SU-DHL-6 (cell line): Measurements from ENCODE around the gene POU3F2.

Experiments used
- H2AFZ ChIP-seq: fragments of 200-600 bp; sonication (generic); 2 replicates; pipeline ENCODE4 v1.6.1; 2014; ENCODE audit warnings: low read depth, mild to moderate bottlenecking, moderate library complexity, mixed read lengths, antibody characterized with exemption, low read length; ENCODE audit not compliant: severe bottlenecking
- H3F3A ChIP-seq: fragments of 200-600 bp; shearing (Covaris generic); 2 replicates; pipeline ENCODE4 v1.6.0; 2016; ENCODE audit warnings: antibody characterized with exemption, mild to moderate bottlenecking; ENCODE audit not compliant: insufficient read depth
- H3K27ac ChIP-seq: fragments of 200-600 bp; sonication (generic); 2 replicates; pipeline ENCODE4 v1.5.1; 2016; ENCODE audit warnings: low read depth, mild to moderate bottlenecking, low read length, moderate library complexity, mixed read lengths
- H3K27me3 ChIP-seq: fragments of 200-600 bp; sonication (generic), shearing (Covaris generic); 2 replicates; pipeline ENCODE4 v1.6.0; 2014; ENCODE audit warnings: mild to moderate bottlenecking, low read length
- H3K36me3 ChIP-seq: fragments of 200-600 bp; sonication (generic); 2 replicates; pipeline ENCODE4 v1.6.1; 2014; ENCODE audit warnings: mild to moderate bottlenecking, low read length, mixed read lengths
- H3K4me2 ChIP-seq: fragments of 300-600, 200-600 bp; shearing (Covaris generic), sonication (generic); 2 replicates; pipeline ENCODE4 v1.6.0; 2014; ENCODE audit warnings: low read length, low read depth, mild to moderate bottlenecking; ENCODE audit not compliant: poor library complexity, severe bottlenecking
- H3K4me3 ChIP-seq: fragments of 200-600 bp; sonication (generic); 2 replicates; pipeline ENCODE4 v1.5.1; 2014; ENCODE audit warnings: antibody characterized with exemption, low read length, mild to moderate bottlenecking, mixed read lengths; ENCODE audit not compliant: insufficient read depth, poor library complexity, severe bottlenecking
- H3K79me2 ChIP-seq: fragments of 200-600 bp; sonication (generic); 2 replicates; pipeline ENCODE4 v1.6.1; 2014; ENCODE audit warnings: mild to moderate bottlenecking, low read length, moderate library complexity; ENCODE audit not compliant: insufficient read depth
- H3K9ac ChIP-seq: fragments of 200-600 bp; sonication (generic); 2 replicates; pipeline ENCODE4 v1.7.0; 2014; ENCODE audit warnings: mild to moderate bottlenecking, low read length
- H3K9me2 ChIP-seq: fragments of 200-600 bp; sonication (generic); replicated peaks from 2 replicates; pipeline ENCODE4 v1.6.1; 2014; ENCODE audit warnings: low read length; ENCODE audit not compliant: insufficient read depth
- H3K9me3 ChIP-seq: fragments of 200-600 bp; sonication (generic); 2 replicates; pipeline ENCODE4 v1.6.1; 2014; ENCODE audit warnings: low read length, mixed read lengths; ENCODE audit not compliant: insufficient read depth
- H4K20me1 ChIP-seq: fragments of 200-600 bp; sonication (generic); 2 replicates; pipeline ENCODE4 v1.6.1; 2014; ENCODE audit warnings: low read depth, mild to moderate bottlenecking, antibody characterized with exemption, low read length, moderate library complexity, mixed read lengths
- CTCF ChIP-seq: fragments of 200-600 bp; sonication (generic); IDR thresholded peaks from one replicate; pipeline ENCODE4 v1.5.1; 2017; ENCODE audit warnings: antibody characterized with exemption, mild to moderate bottlenecking, low read length, moderate library complexity; ENCODE audit not compliant: insufficient read depth, poor library complexity, severe bottlenecking
- EZH2phosphoT487 ChIP-seq: fragments of 200-600 bp; sonication (generic), shearing (Covaris generic); conservative IDR thresholded peaks from 2 replicates; pipeline ENCODE4 v1.6.1; 2018; ENCODE audit warnings: mild to moderate bottlenecking, antibody characterized with exemption, low read length, moderate library complexity, mixed read lengths

The POU3F2 gene

GRCh38 chr6:98794307-98794842, 40.0 kb upstream of the POU3F2 start:
- no peaks in the 10 kb centered on the region for H3K9me2 ChIP-seq
- no peak overlapping the region for H2AFZ ChIP-seq
- H3K27me3 ChIP-seq: no peaks in the 10 kb centered on the region
- H3K27ac ChIP-seq: no peak overlapping the region
- H3F3A ChIP-seq: no peaks in the 10 kb centered on the region
- no peak overlapping the region for H3K4me2 ChIP-seq
- H4K20me1 ChIP-seq: no peaks in the 10 kb centered on the region
- H3K9ac ChIP-seq: no peak overlapping the region
- H3K79me2 ChIP-seq: no peaks in the 10 kb centered on the region
- no peaks in the 10 kb centered on the region for H3K9me3 ChIP-seq
- H3K4me3 ChIP-seq: no peak overlapping the region
- TF ChIP-seq CTCF (no peak), EZH2phosphoT487 (no peak)
- no peaks in the 10 kb centered on the region for H3K36me3 ChIP-seq

GRCh38 chr6:98797217-98797994, 37.0 kb upstream of the POU3F2 start:
- H3K36me3 ChIP-seq: no peaks in the 10 kb centered on the region
- H3F3A ChIP-seq: no peaks in the 10 kb centered on the region
- no peaks in the 10 kb centered on the region for H3K9me3 ChIP-seq
- H3K27me3 ChIP-seq: no peaks in the 10 kb centered on the region
- H3K4me3 ChIP-seq: no peak overlapping the region
- no peaks in the 10 kb centered on the region for H3K79me2 ChIP-seq
- no peaks in the 10 kb centered on the region for H3K9me2 ChIP-seq
- no peak overlapping the region for H3K4me2 ChIP-seq
- no peak overlapping the region for H3K9ac ChIP-seq
- H2AFZ ChIP-seq: no peak overlapping the region
- TF ChIP-seq CTCF (no peak), EZH2phosphoT487 (no peak)
- no peaks in the 10 kb centered on the region for H4K20me1 ChIP-seq
- no peak overlapping the region for H3K27ac ChIP-seq

- no peak overlapping the region for H2AFZ ChIP-seq
- H4K20me1 ChIP-seq: no peaks in the 10 kb centered on the region
- no peak overlapping the region for H3K4me3 ChIP-seq
- no peaks in the 10 kb centered on the region for H3K79me2 ChIP-seq
- no peaks in the 10 kb centered on the region for H3K27me3 ChIP-seq
- no peaks in the 10 kb centered on the region for H3F3A ChIP-seq
- no peaks in the 10 kb centered on the region for H3K9me2 ChIP-seq
- TF ChIP-seq CTCF (no peak), EZH2phosphoT487 (no peak)
- H3K4me2 ChIP-seq: no peak overlapping the region
- H3K27ac ChIP-seq: no peak overlapping the region
- H3K9ac ChIP-seq: no peak overlapping the region
- H3K36me3 ChIP-seq: no peaks in the 10 kb centered on the region
- no peaks in the 10 kb centered on the region for H3K9me3 ChIP-seq
These were observed 33.5 kb upstream of the POU3F2 start for GRCh38 chr6:98800866-98801265.
